Neural progenitor cell (in vitro differentiated cells): Measurements from ENCODE around the gene NXPE4.

Experiments used
- CTCF ChIP-seq: fragments of 200-600 bp; sonication (generic); IDR thresholded peaks from 2 replicates; pipeline ENCODE4 v1.5.1; 2017; ENCODE audit warnings: antibody characterized with exemption, mild to moderate bottlenecking
- EZH2 ChIP-seq: fragments of 200-600 bp; sonication (generic); IDR thresholded peaks from 2 replicates; pipeline ENCODE4 v1.6.1; 2017; ENCODE audit warnings: antibody characterized with exemption, mild to moderate bottlenecking, moderate library complexity

- TF ChIP-seq CTCF (no peak), EZH2 (no peak)
Observed at GRCh38 chr11:114607753-114608459, 12.3 kb upstream of the NXPE4 start.
